ENCODE results near the gene UBE2O.

DNA sequence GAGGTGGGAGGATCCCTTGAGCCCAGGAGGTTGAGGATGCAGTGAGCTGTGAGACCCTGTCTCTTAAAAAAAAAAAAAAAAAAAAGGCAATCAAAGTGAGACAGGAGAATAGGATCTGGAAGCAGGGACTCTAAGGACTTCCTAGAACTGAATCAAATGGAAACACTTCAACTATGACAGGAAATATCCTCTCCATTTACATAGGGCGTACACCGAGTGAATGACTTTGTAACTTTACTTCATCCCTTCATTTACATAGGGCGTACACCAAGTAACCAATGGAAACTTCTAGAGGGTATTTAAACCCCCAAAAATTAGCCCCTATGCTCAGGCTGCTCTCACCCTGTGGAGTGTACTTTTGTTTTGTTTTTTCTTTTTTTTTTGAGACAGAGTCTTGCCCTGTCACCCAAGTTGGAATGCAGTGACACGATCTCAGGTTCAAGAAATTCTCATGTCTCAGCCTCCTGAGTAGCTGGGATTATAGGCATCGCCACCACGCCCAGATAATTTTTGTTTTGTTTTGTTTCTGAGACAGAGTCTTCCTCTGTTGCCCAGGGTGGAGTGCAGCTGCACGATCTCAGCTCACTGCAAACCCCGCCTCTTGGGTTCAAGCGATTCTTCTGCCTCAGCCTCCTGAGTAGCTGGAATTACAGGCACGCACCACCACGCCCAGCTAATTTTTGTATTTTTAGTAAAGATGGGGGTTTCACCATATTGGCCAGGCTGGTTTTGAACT is 89.7 kb downstream of the UBE2O start:
- TF ChIP-seq, protein P1, sequence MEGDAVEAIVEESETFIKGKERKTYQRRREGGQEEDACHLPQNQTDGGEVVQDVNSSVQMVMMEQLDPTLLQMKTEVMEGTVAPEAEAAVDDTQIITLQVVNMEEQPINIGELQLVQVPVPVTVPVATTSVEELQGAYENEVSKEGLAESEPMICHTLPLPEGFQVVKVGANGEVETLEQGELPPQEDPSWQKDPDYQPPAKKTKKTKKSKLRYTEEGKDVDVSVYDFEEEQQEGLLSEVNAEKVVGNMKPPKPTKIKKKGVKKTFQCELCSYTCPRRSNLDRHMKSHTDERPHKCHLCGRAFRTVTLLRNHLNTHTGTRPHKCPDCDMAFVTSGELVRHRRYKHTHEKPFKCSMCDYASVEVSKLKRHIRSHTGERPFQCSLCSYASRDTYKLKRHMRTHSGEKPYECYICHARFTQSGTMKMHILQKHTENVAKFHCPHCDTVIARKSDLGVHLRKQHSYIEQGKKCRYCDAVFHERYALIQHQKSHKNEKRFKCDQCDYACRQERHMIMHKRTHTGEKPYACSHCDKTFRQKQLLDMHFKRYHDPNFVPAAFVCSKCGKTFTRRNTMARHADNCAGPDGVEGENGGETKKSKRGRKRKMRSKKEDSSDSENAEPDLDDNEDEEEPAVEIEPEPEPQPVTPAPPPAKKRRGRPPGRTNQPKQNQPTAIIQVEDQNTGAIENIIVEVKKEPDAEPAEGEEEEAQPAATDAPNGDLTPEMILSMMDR (IDR thresholded peaks at IDR 0.05 in 4 of 5, conservative IDR thresholded peaks at IDR 0.05 in 1 of 5): no peak
- no peak for TF ChIP-seq POLR2A (IDR thresholded peaks at IDR 0.05)

Measured in gastrocnemius medialis (tissue), 4 donors.